ENCODE results near the gene SPAG16.

Gene SPAG16

GRCh38 chr2:214315324-214315723 lies 1031.1 kb downstream of the SPAG16 start:
- no peaks in the 10 kb centered on the region for H3K27me3 ChIP-seq (ENCODE audit: insufficient read depth, low read length, poor library complexity, severe bottlenecking)
- H3K4me3 ChIP-seq (ENCODE audit: low read length, poor library complexity, severe bottlenecking) = no peak overlapping the region
- H3K4me1 ChIP-seq (ENCODE audit: insufficient read depth, low read length, poor library complexity, severe bottlenecking) = no peaks in the 10 kb centered on the region
- H3F3A ChIP-seq (ENCODE audit: low read depth) = no peaks in the 10 kb centered on the region
- H3K9me3 ChIP-seq (ENCODE audit: insufficient read depth, low read depth, low read length) = no peaks in the 10 kb centered on the region
- H4K20me1 ChIP-seq (ENCODE audit: insufficient read depth, low read length, poor library complexity, severe bottlenecking) = no peaks in the 10 kb centered on the region
- no peak for TF ChIP-seq CTCF (conservative IDR thresholded peaks at IDR 0.05; ENCODE audit: low read length)
- H3K4me2 ChIP-seq (ENCODE audit: low read depth, low read length, poor library complexity, severe bottlenecking) = no peak overlapping the region
- H2AFZ ChIP-seq (ENCODE audit: low read length) = no peak overlapping the region
- no peaks in the 10 kb centered on the region for H3K79me2 ChIP-seq (ENCODE audit: insufficient read depth, low read length)
- no peak overlapping the region for H3K9ac ChIP-seq (ENCODE audit: low read depth, low read length, poor library complexity, severe bottlenecking)
- H3K9me2 ChIP-seq (replicated peaks; ENCODE audit: low read depth, low read length) = no peaks in the 10 kb centered on the region
- no peaks in the 10 kb centered on the region for H3K36me3 ChIP-seq (ENCODE audit: insufficient read depth, low read length)

DNA sequence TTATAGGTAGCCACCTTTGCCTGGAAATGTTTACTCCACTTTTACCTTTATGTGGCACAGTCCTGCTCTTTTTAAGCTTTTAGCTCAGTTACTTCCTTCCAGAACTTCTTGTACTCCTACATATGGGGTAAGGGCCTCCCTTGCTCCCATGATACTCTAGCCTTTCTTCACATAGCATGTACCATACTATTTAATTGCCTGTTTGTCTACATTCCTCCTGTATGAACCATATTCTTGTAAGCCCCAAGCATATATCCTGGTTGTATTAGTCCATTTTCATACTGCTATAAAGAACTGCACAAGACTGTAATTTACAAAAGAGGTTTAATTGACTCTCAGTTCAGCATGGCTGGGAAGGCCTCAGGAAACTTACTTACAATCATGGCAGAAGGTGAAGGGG lies 1035.9 kb downstream of the SPAG16 start:
- Histone ChIP-seq H2AFZ (ENCODE audit: low read length) (no peak overlapping the region), H3K9me3 (ENCODE audit: insufficient read depth, low read depth, low read length) (no peaks in the 10 kb centered on the region), H3F3A (ENCODE audit: low read depth) (no peaks in the 10 kb centered on the region), H3K4me3 (ENCODE audit: low read length, poor library complexity, severe bottlenecking) (no peak overlapping the region), H3K9ac (ENCODE audit: low read depth, low read length, poor library complexity, severe bottlenecking) (no peak overlapping the region), H3K4me2 (ENCODE audit: low read depth, low read length, poor library complexity, severe bottlenecking) (no peak overlapping the region), H3K27me3 (ENCODE audit: insufficient read depth, low read length, poor library complexity, severe bottlenecking) (no peaks in the 10 kb centered on the region), H3K36me3 (ENCODE audit: insufficient read depth, low read length) (no peaks in the 10 kb centered on the region), H3K9me2 (replicated peaks; ENCODE audit: low read depth, low read length) (no peaks in the 10 kb centered on the region), H3K4me1 (ENCODE audit: insufficient read depth, low read length, poor library complexity, severe bottlenecking) (no peaks in the 10 kb centered on the region), H4K20me1 (ENCODE audit: insufficient read depth, low read length, poor library complexity, severe bottlenecking) (no peaks in the 10 kb centered on the region), H3K79me2 (ENCODE audit: insufficient read depth, low read length) (no peaks in the 10 kb centered on the region)
- TF ChIP-seq EZH2phosphoT487 (IDR thresholded peaks at IDR 0.05; ENCODE audit: borderline replicate concordance) (no peak), CTCF (conservative IDR thresholded peaks at IDR 0.05; ENCODE audit: low read length) (no peak)

DNA sequence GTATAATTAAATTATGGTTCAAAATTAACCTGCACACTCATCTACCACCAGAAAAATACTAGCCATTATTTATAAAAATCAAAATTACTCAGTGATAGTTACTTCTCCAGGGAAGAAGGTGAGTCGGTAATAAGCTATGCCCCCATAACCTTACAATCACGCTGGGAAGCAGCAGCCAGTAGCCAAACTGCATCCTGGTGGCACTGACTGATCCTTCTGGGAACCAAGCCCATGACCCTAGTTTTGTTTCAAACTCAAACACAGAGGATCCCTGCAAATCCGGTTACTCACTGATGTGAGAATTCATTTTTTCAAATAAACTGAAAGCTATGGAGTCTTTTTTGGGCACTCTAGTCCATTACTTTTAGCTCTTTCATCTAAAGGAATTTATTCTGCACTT lies 1038.4 kb downstream of the SPAG16 start:
- Histone ChIP-seq H3K27me3 (ENCODE audit: insufficient read depth, low read length, poor library complexity, severe bottlenecking) (no peaks in the 10 kb centered on the region), H3K4me2 (ENCODE audit: low read depth, low read length, poor library complexity, severe bottlenecking) (no peak overlapping the region), H3K4me3 (ENCODE audit: low read length, poor library complexity, severe bottlenecking) (no peak overlapping the region), H3K4me1 (ENCODE audit: insufficient read depth, low read length, poor library complexity, severe bottlenecking) (no peaks in the 10 kb centered on the region), H3F3A (ENCODE audit: low read depth) (no peaks in the 10 kb centered on the region), H3K79me2 (ENCODE audit: insufficient read depth, low read length) (no peaks in the 10 kb centered on the region), H3K9me2 (replicated peaks; ENCODE audit: low read depth, low read length) (no peaks in the 10 kb centered on the region), H3K9me3 (ENCODE audit: insufficient read depth, low read depth, low read length) (no peaks in the 10 kb centered on the region), H3K9ac (ENCODE audit: low read depth, low read length, poor library complexity, severe bottlenecking) (no peak overlapping the region), H3K36me3 (ENCODE audit: insufficient read depth, low read length) (no peaks in the 10 kb centered on the region), H4K20me1 (ENCODE audit: insufficient read depth, low read length, poor library complexity, severe bottlenecking) (no peaks in the 10 kb centered on the region), H2AFZ (ENCODE audit: low read length) (no peak overlapping the region)
- TF ChIP-seq CTCF (conservative IDR thresholded peaks at IDR 0.05; ENCODE audit: low read length) = no peak
- no peak for TF ChIP-seq EZH2phosphoT487 (IDR thresholded peaks at IDR 0.05; ENCODE audit: borderline replicate concordance)
